GM18517 (cell line): ENCODE measurements around the gene ZBTB42.

ENCODE experiments used
- ATAC-seq: cut with Tn5 transposase; IDR thresholded peaks from one replicate; pipeline ENCODE4 v1.9.1; 2021; ENCODE audit warnings: mild to moderate bottlenecking, moderate library complexity; ENCODE audit not compliant: unreplicated experiment

Gene ZBTB42

DNA sequence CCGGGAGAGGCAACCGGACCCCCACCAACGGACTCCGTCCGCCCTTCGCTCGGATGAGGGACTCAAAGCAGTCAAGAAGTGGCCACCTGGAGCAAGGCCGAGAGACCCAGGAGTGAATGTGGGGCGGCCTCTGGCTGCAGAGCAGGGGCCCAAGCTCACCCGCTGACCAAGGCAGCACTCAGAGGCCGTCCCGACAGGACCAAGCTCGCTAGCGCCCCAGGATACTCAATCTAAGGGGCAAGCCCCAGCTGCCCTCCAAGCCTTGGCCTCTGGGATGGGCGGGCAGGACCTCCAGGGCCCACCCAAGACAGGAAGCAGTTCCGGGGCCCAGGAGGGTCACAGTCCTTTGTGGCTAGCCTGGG is 6.3 kb upstream of the ZBTB42 start:
- ATAC-seq = no peak

DNA sequence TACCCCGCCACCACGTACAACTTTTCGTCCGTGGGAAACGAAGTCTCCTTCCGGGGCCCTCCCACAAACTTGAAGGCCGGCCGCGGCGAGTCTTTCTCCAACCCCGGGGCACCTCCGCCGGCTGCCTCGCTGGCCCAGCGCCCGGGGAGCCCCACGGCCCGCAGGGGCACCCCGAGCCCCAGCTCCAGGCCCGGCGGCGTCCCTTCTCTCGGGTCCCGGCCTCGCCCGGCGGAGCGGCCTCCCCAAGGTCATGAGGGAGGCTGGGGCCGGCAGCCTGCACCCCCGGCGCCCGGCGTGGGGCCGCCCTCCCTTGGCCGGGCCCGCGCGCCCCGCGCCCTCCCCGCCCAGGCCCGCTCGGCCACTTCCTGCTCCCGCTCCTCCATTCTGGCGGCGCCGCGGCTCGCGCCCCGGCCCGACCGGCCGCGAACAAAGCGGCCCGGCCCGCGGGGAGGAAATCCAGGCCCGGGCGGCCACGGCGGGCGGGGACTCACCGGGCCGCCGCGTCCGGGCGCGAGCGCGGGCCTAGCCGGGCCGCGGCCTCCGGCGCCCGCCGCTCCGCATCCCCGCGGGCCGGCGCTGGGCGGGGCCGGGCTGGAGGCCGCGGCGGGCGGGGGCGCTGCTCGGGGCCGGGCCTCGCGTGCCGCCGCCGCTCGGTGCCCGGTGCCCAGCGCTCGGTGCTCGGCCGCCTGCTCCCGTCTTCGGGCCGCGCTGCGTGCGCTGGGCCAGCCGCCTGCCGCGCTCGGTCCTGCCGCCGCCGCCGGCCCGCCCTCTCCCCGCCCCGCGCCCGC is 5.7 kb upstream of the ZBTB42 start, which contains the start of gene AKT1:
Gene AKT1 (minus strand): TSS at position 756 of the 788 bp plus-strand sequence. CDS start 3,105 bp downstream, outside the sequence.
- ATAC-seq = no peak

DNA sequence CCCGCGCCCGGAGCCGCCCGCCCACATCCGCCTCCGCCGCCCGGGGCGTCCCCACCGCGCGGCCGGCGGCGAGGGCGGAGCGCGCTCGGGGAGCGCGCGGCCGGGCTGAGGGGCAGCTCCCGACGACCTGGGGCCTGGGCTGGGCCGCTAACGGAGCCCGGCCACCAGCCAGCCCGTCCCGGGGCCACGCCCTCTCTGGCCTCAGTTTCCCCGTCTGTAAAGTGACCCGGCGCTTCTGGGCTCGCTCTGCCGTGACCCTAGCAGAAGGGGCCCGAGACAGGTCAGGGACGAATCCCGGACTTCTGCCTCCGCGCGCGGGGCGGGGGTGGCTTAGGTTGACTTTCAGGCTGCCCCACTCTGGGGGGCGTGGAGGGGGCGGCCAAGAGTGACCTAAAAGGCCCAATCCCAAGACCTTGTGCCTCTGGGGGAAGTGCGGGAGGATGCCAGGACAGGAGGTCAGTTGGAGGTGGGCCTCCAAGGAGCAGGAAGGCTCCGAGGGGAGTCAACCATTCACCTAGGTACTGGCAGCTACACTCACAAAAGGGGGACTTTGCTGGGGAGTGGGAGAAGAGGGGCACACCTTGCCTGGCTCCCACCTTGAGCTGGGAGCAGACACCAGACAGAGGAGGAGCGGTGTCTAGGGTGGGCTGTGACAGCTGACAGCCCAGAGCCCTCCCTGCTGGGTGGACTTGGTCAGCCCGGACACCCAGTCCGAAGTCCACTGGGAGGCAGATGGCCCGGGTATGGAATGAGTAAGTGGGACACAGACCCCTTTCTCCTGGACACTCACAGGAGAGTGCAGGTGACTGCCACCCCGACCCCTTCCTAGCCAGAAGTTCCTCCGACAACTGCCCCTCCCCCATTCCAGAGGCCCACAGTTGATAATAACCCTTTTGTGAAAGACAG is 4.9 kb upstream of the ZBTB42 start:
- no peak for ATAC-seq

DNA sequence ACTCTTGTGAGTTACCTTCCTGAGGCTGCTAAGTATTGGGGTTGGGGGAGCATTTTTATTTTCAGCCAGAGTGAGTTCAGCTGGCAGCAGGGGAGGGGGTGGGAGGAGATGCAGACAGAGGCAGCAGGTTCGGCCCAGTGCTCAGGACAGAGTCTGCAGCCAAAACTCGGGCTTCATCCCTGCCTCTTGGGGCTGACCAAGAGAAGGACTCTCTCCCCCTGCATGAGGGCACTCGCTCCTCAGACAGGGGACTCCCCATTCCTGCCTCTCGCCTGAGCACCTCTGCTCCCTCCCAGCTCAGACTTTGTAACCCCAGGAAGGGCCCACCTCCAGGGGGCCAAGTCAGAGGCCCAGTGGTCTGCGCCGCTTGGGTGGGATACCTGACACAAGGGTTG is 4.2 kb upstream of the ZBTB42 start:
- ATAC-seq = no peak

- no peak for ATAC-seq
These were observed 3.5 kb upstream of the ZBTB42 start for GRCh38 chr14:104797115-104798044.

DNA sequence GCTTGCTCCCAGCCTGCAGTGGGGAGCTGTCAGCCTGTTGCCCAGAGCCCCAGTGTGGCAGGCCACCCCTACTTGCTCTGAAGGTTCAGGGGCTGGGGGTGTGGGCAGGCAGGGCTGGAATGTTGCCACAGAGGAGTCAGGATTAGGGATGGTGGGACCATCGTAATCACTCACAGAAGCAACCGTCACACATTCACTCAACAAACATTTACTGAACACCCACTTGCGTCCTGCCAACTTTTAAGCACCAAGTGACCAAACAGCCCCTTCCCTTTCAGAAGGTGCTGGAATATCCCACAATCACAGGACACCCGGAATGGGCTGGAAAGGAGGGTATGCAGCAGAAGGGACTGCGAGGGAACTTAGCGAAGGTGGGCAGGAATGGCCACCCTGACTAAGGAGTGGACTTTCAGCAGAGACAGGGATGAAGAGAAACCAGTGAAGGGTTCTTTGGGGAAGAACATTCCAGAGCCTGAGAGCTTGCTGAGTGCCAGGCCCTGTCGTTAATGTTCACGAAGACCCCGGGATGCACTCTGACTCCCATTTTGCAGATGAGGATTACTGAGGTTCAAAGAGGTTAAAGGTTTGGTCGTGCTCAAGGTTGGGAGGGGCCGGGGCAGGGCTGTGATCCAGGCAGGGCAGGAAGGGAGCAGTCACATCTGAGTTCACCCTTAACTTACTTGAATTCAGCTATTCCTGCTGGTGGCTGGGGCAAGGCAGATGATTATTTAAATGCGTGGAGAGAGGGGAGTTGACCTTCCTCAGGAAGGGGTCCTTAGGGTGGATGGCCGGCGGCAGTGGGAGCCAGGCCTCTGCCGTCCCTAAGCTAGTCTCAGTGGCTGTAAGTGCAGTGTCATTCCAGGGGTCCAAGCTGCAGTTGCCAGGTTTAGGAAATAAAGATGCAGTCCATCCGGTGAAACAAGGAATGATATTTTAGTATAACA is 2.3 kb upstream of the ZBTB42 start:
- no peak for ATAC-seq

GRCh38 chr14:104799244-104800014 is 1.5 kb upstream of the ZBTB42 start:
- ATAC-seq = no peak

DNA sequence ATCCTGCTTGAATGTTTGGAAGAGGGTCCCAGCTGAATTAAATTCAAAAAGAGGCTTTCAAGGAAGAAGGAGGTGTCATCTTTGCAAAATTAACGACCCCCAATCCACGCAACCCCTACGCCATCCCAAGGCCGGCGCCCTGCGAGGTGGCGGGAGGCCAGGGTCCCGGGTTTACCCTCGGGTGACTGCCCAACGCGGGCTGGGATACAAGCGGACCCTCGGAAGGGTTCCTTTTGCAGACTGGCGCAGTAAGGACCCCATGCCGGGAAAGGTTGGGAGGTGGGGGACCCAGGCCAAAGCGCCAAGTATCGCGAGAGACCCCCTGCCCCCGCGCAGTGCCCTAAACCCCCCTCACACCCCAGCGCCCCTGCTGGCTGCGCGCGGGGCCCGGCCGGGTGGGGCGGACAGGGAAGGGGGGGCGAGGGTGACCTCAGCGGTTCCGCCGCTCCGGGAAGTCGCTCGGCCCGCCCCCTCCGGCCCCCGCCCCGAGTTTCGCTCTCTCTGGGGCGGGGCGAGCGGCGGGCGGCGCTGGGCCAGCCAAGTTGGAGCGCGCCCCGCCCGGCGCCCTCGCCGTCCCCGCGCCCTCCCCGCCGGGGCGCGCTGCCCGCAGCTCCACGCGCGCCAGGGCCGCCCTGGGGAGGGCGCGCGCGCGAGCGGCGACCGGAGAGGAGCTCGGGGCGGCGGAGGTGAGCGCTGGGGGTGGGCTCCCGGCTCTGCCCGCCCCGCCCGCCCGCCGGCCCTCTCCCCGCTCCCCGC is 708 bp upstream of the ZBTB42 start:
- ATAC-seq = no peak

DNA sequence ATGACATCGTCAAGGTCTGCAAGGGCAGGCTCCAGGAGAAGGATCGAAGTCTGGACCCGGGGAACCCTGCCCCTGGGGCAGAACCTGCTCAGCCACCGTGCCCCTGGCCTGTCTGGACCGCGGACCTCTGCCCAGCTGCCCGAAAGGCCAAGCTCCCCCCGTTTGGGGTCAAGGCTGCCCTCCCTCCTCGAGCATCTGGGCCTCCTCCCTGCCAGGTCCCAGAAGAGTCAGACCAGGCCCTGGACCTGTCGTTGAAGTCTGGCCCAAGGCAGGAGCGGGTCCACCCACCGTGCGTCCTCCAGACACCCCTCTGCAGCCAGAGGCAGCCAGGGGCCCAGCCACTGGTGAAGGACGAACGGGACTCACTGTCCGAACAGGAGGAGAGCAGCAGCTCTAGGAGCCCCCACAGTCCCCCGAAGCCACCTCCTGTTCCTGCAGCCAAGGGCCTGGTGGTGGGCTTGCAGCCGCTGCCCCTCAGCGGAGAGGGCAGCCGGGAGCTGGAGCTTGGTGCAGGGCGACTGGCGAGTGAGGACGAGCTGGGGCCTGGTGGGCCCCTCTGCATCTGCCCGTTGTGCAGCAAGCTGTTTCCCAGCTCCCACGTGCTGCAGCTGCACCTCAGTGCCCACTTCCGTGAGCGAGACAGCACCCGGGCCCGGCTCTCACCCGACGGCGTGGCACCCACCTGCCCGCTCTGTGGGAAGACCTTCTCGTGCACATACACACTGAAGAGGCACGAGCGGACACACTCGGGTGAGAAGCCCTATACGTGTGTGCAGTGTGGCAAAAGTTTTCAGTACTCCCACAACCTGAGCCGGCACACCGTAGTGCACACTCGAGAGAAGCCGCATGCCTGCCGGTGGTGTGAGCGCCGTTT is 856 bp downstream of the ZBTB42 start:
- ATAC-seq = no peak

- ATAC-seq = no peak
These were observed 1.7 kb downstream of the ZBTB42 start for GRCh38 chr14:104802394-104803184.

DNA sequence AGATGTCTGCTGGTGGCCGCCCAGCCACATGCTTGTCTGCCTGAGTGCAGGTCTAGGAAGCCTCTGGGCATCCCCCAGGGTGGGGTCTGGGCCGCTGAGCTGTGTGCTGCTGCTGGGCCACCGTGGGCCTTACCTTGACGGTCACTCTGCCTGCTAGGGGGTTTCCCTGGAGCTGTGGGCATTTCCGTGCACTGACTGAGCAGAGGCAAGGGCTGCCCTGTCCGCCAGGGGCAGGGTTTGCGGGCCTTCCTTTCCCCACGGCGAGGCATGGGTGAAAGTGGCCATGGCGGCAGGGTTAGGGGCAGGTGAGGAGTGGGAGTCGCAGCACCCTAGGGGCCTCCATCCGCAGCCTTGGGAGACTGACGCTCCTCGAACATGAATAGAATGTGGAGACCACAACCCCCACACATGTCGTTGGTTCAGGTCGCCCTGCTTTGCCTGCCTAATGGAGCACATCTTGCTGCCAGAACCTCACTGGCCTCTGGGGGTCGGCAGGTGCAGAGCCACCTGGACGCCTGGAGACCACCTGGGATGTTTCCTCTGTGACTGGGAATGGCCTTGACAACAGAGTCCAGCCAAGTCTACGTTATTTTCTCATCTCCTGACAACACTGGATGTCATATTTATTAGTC is 2.5 kb downstream of the ZBTB42 start:
- no peak for ATAC-seq

- no peak for ATAC-seq
These were observed 3.1 kb downstream of the ZBTB42 start for GRCh38 chr14:104803912-104804410.

DNA sequence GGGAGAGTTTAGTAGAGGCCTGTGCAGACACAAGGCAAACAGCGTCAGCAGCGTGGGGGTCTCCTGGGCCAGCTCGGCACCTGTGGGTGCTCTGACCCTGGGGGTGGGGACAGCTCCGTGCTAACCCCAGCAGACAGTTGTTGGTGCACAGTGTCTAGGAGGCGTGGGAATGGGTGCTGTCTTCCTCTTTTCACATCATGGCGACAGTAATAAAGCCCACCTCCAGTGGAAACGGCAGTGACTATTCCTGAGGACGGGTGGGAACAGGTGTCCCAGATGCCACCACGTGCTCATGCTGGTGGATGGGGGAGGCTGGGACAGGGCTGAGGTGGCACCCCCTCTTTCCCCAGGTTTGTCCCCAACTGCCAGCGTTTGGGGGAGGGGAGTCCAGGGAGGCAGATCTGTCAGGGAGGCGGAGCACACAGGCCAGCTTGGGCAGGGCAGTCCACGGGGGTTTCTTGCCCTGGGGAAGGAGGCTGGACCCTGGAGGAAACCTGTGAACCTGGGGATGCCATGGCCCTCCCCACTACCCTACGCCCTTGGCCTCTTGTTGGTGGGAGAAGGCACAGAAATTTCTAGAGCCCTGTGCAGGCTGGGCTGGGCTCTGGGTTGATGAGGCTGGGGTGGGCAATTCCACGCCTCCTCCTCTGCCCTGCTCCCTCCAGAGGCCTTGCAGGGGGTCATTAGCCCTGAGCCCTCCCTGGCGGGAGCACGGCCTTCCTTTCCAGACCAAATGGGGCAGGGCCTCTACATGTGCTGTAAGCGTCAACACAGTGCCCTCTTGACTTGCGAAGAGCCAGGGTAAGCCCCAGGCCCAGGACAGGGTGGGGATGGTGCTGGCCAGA is 3.8 kb downstream of the ZBTB42 start:
- no peak for ATAC-seq

DNA sequence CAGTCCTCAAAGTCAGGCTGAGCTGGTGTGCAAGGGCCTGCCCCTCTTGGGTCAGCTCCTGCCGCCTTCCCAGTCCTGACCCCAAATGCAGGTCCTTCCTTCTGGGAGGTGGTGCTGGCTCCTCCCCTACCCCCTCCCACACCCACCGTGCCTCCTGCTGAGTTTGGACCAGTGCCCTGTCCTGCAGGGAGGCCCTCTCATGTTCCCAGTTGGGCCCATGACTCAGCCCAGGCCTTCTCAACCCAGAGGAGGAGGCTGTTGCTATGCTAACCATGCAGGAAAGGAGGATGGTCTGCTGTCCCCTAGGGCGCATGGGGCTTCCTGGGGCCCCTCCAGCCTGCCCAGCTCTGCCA is 4.4 kb downstream of the ZBTB42 start:
- no peak for ATAC-seq
